Astrocyte (in vitro differentiated cells and primary cell): ENCODE data around the gene ZC3HAV1. TPM values are rescaled to one million over a fixed set of nuclear protein-coding genes. Genes with fewer than 3 reads are reported as not detected.
"Not testable (repeated sequence)": the region's sequence is repeated elsewhere in the genome, so short reads cannot be mapped to it uniquely, and the experiment has no call there.

Source experiments
- DNase-seq: peaks from one replicate; pipeline ENCODE4 v3.0.0-alpha.2; 2010; ENCODE audit warnings: low read depth
- FAIRE-seq: peaks from 2 replicates; lab custom pipeline; 2011; peaks lifted over from hg19 to GRCh38; lab: Jason Lieb, UNC
- H2AFZ ChIP-seq: 2 replicates; pipeline ENCODE4 v1.6.0; 2012; ENCODE audit warnings: low read depth, low read length, inconsistent platforms
- H3K27ac ChIP-seq: 2 replicates; pipeline ENCODE4 v1.5.1; 2011; ENCODE audit warnings: low read depth, low read length, inconsistent platforms
- H3K27me3 ChIP-seq: 2 replicates; pipeline ENCODE4 v1.6.0; 2011; ENCODE audit warnings: low read length, inconsistent platforms; ENCODE audit not compliant: insufficient read depth
- H3K36me3 ChIP-seq: 2 replicates; pipeline ENCODE4 v1.5.1; 2011; ENCODE audit warnings: low read length, inconsistent platforms; ENCODE audit not compliant: insufficient read depth
- H3K4me1 ChIP-seq: 2 replicates; pipeline ENCODE4 v1.5.1; 2011; ENCODE audit warnings: low read length, inconsistent platforms; ENCODE audit not compliant: insufficient read depth
- H3K4me2 ChIP-seq: 2 replicates; pipeline ENCODE4 v1.6.0; 2012; ENCODE audit warnings: low read length, inconsistent platforms
- H3K4me3 ChIP-seq: 2 replicates; pipeline ENCODE4 v1.5.1; 2011; ENCODE audit warnings: low read depth, mild to moderate bottlenecking, low read length, inconsistent platforms; ENCODE audit not compliant: insufficient read depth
- H3K79me2 ChIP-seq: 2 replicates; pipeline ENCODE4 v1.6.0; 2012; ENCODE audit warnings: mild to moderate bottlenecking, low read length, inconsistent platforms; ENCODE audit not compliant: insufficient read depth
- H3K9ac ChIP-seq: 2 replicates; pipeline ENCODE4 v1.6.0; 2012; ENCODE audit warnings: mild to moderate bottlenecking, low read length, inconsistent platforms
- H3K9me3 ChIP-seq: 2 replicates; pipeline ENCODE4 v1.5.1; 2012; ENCODE audit warnings: low read depth, mild to moderate bottlenecking, low read length, inconsistent platforms; ENCODE audit not compliant: insufficient read depth
- H4K20me1 ChIP-seq: 2 replicates; pipeline ENCODE4 v1.6.0; 2012; ENCODE audit warnings: low read length, inconsistent platforms; ENCODE audit not compliant: insufficient read depth
- H3K27ac Mint-ChIP-seq: one replicate; pipeline ENCODE4 v1.8.0; 2021; ENCODE audit warnings: mild to moderate bottlenecking, mixed read lengths; ENCODE audit not compliant: unreplicated experiment
- H3K27me3 Mint-ChIP-seq: one replicate; pipeline ENCODE4 v1.8.0; 2021; ENCODE audit warnings: low read depth, mixed read lengths; ENCODE audit not compliant: unreplicated experiment
- H3K36me3 Mint-ChIP-seq: one replicate; pipeline ENCODE4 v1.8.0; 2021; ENCODE audit warnings: low read depth, mixed read lengths; ENCODE audit not compliant: unreplicated experiment
- H3K4me1 Mint-ChIP-seq: one replicate; pipeline ENCODE4 v1.8.0; 2021; ENCODE audit warnings: low read depth, mixed read lengths; ENCODE audit not compliant: unreplicated experiment
- H3K4me3 Mint-ChIP-seq: one replicate; pipeline ENCODE4 v1.8.0; 2021; ENCODE audit warnings: mild to moderate bottlenecking, moderate library complexity, mixed read lengths; ENCODE audit not compliant: unreplicated experiment
- H3K9me3 Mint-ChIP-seq: one replicate; pipeline ENCODE4 v1.8.0; 2021; ENCODE audit warnings: mild to moderate bottlenecking, mixed read lengths; ENCODE audit not compliant: unreplicated experiment
- CTCF ChIP-seq: IDR thresholded peaks from 2 replicates; pipeline ENCODE4 v1.5.1; 2011; ENCODE audit warnings: low read depth, mild to moderate bottlenecking, inconsistent platforms, low read length, moderate library complexity; ENCODE audit not compliant: insufficient read depth
- EZH2 ChIP-seq: IDR thresholded peaks from 2 replicates; pipeline ENCODE4 v1.6.1; 2012; ENCODE audit warnings: mild to moderate bottlenecking, low read length, inconsistent platforms; ENCODE audit not compliant: insufficient read depth
- total RNA-seq: library from RNA; stranded (reverse); gene quantifications from 2 replicates; pipeline ENCODE4 v1.2.1, GENCODE V29; 2021

The ZC3HAV1 gene
- total RNA-seq, 1 donor from 2014 or later, result 63.8 TPM

- Histone ChIP-seq H3K27me3 (no peaks in the 10 kb centered on the region), H2AFZ (no peak overlapping the region), H3K36me3 (no peaks in the 10 kb centered on the region), H3K9me3 (no peaks in the 10 kb centered on the region), H4K20me1 (peaks cover 9% of the 10 kb centered on the region), H3K4me1 (no peaks in the 10 kb centered on the region), H3K4me2 (no peak overlapping the region), H3K9ac (no peak overlapping the region), H3K27ac (no peak overlapping the region), H3K79me2 (no peaks in the 10 kb centered on the region), H3K4me3 (no peak overlapping the region)
- peaks cover 48% of the 10 kb centered on the region for H3K4me1 Mint-ChIP-seq
- no peaks in the 10 kb centered on the region for H3K27me3 Mint-ChIP-seq
- peaks cover 3% of the 10 kb centered on the region for H3K9me3 Mint-ChIP-seq
- DNase-seq (no peak), FAIRE-seq (no peak)
- TF ChIP-seq EZH2 (no peak), CTCF (no peak)
- H3K36me3 Mint-ChIP-seq, result peaks cover 32% of the 10 kb centered on the region
- H3K27ac Mint-ChIP-seq, result peak overlapping the region; percentile 43
- H3K4me3 Mint-ChIP-seq, result peak overlapping the region; percentile 30
These were observed 15.5 kb downstream of the ZC3HAV1 start for GRCh38 chr7:139094030-139094429.

- FAIRE-seq, H3K9me3 Mint-ChIP-seq, H3K27me3 Mint-ChIP-seq, H3K36me3 ChIP-seq, H2AFZ ChIP-seq, H3K4me1 ChIP-seq, H4K20me1 ChIP-seq, H3K9me3 ChIP-seq, H3K4me3 ChIP-seq, DNase-seq, H3K4me3 Mint-ChIP-seq, H3K4me2 ChIP-seq, H3K27me3 ChIP-seq, H3K79me2 ChIP-seq, H3K27ac ChIP-seq, H3K9ac ChIP-seq: not testable (repeated sequence)
- Mint-ChIP-seq H3K27ac (peak overlapping the region; percentile 34), H3K36me3 (peaks cover 34% of the 10 kb centered on the region), H3K4me1 (peaks cover 43% of the 10 kb centered on the region)
These were observed 16.0 kb downstream of the ZC3HAV1 start for GRCh38 chr7:139093512-139093911.

GRCh38 chr7:139092090-139092796 is 17.3 kb downstream of the ZC3HAV1 start:
- no peak for FAIRE-seq
- TF ChIP-seq CTCF (no peak), EZH2 (no peak)

More at GRCh38 chr7:139092090-139092796, 17.3 kb downstream of the ZC3HAV1 start:
- peak overlapping the region; percentile 18 for H3K27ac Mint-ChIP-seq
- H3K27me3 ChIP-seq, result no peaks in the 10 kb centered on the region
- no peak overlapping the region for H3K4me2 ChIP-seq
- no peaks in the 10 kb centered on the region for H3K79me2 ChIP-seq
- H3K4me3 ChIP-seq, result no peak overlapping the region
- H3K27me3 Mint-ChIP-seq, result no peaks in the 10 kb centered on the region
- H3K9ac ChIP-seq, result no peak overlapping the region
- H3K36me3 ChIP-seq, result no peaks in the 10 kb centered on the region
- peaks cover 42% of the 10 kb centered on the region for H3K36me3 Mint-ChIP-seq
- H3K9me3 Mint-ChIP-seq, result peaks cover 3% of the 10 kb centered on the region
- H3K27ac ChIP-seq, result no peak overlapping the region
- H2AFZ ChIP-seq, result no peak overlapping the region
- peaks cover 9% of the 10 kb centered on the region for H4K20me1 ChIP-seq
- H3K4me1 Mint-ChIP-seq, result peaks cover 47% of the 10 kb centered on the region
- H3K4me1 ChIP-seq, result no peaks in the 10 kb centered on the region
- DNase-seq, result no peak
- H3K4me3 Mint-ChIP-seq, result no peak overlapping the region
- H3K9me3 ChIP-seq, result no peaks in the 10 kb centered on the region
